G401 (cell line): Measurements from ENCODE around the gene SMPDL3A. TPM values are rescaled to one million over a fixed set of nuclear protein-coding genes. Genes with fewer than 3 reads are reported as not detected.

Experiments
- DNase-seq: peaks from one replicate; pipeline ENCODE4 v3.0.0-alpha.2; 2015; ENCODE audit warnings: low spot score
- in situ Hi-C: cut with HindIII; loops from 2 replicates; pipeline ENCODE4 v1.10.0; 2016; ENCODE audit warnings: low sequenced_read_pairs, mixed read lengths
- total RNA-seq: library from RNA; depleted of rRNA; stranded (reverse); fragments of >200 nt; shearing (Covaris generic); gene quantifications from 2 replicates; pipeline ENCODE4 v1.2.3, GENCODE V29; 2014

The SMPDL3A gene
- total RNA-seq, 1 experiment from 2014 or later, result 0.07 TPM

DNA sequence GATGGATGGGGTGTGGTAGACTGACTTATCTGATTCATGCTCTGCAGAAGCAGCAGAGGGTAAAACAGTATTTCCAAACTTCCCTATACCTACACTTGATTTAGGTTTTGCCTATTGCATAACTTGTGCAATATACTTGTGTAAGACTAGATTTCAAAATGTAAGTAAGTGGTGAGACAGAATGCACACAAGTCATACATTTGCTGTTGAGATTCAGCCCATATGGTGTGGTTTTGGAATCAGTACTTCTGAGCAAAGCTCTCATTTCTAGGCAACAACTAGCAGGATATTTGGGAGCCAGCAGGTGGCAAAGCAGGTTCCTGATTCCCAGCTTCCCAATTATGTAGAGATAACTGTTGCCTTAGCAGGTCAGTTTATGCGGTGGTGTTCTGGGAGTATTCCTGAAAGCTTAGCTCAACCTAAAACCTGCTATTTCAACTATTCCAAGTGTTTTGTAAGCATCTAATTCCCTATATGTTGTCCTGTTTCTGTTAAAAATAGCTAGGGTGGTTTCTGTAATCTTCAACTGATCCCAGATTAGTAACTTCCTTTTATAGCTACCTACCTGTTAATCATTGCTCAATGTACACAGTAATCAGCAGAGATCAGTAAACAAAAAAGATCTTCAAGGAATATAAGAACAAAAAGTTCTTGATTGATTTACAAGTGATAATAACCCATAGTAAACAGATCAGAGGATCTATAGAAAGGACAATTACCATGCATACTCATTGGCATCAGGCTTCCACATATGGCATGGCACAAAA is 18.0 kb upstream of the SMPDL3A start:
- in situ Hi-C loops, result no loop called here

DNA sequence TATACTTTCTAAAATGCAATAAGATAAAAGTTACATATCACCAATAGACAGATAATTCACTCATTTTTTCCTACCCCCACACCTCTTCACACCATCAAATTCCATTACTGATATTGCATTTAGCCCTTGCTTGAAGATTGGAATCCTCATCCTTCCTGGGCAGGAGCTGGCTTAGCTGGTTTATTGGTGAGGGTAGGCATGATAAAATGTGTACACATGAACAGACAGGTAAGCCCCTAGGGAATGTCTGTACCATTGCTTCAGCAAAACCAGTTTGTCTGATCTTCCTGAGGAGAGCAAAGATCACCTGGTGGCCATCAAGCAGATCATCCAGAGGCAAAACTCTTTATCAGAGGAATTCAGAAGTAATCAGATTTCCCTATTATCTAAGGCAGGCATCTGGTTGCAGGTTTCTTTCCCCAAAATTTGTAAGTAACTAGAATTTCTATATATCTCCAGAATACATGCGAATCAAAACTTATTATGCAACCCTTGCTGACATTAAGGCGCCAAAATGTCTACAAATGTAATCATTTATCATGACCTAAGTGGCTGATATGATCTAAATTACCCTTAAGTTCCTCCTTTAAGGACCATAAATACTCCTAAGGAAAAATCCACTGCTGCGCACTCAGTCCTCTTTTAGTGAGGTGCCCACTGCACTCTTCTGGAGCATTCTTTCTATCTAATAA is 16.2 kb upstream of the SMPDL3A start:
- in situ Hi-C loops, result no loop called here
- no peak for DNase-seq

More for the DNA sequence above, 18.0 kb upstream of the SMPDL3A start:
- peak; percentile 81 for DNase-seq

GRCh38 chr6:122775975-122776374 is 13.1 kb upstream of the SMPDL3A start:
- in situ Hi-C loops, result no loop called here
- DNase-seq, result no peak

- in situ Hi-C loops, result no loop called here
- DNase-seq, result no peak
These were observed 10.8 kb upstream of the SMPDL3A start for GRCh38 chr6:122778302-122778701.

DNA sequence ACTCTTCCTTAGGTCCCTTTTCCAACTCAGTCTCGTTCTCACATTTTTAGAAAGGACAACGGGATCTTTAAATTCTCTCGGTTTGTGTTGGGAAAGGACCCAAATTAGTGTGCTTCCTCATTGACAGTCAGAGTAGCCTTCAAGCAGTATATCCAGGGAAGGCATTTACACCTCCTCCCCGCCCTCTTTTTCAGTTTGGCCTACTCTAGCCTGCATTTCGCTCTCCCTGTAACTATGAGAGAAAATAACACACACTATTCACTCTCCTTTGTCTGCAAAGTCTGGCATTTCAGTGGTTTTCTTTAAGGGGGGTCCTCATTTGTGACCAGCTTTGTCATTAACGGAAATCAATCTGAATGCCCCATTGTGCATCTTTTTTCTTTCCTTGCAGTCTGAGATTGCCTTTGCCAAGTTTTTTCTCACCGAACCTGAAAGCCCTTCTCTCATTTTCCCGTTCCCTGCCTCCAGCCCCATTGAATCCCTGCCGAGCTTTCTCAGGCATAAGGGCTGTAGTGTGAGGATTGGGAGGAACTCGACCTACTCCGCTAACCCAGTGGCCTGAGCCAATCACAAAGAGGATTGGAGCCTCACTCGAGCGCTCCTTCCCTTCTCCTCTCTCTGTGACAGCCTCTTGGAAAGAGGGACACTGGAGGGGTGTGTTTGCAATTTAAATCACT is 9.9 kb upstream of the SMPDL3A start:
- in situ Hi-C loops, result no loop called here
- DNase-seq, result peak; percentile 98

GRCh38 chr6:122779667-122780066 is 9.4 kb upstream of the SMPDL3A start, which contains the start of gene FABP7:
TSS of gene FABP7 (plus strand) at chr6:122779716. CDS start at chr6:122779795, 79 bp downstream.
- in situ Hi-C loops, result no loop called here

GRCh38 chr6:122780114-122780513 is 8.9 kb upstream of the SMPDL3A start:
- in situ Hi-C loops, result no loop called here
- peak; percentile 80 for DNase-seq

More at GRCh38 chr6:122779667-122780066, 9.4 kb upstream of the SMPDL3A start, which contains the start of gene FABP7:
- DNase-seq, result no peak

- DNase-seq, result peak; percentile 65
- in situ Hi-C loops, result no loop called here
These were observed 7.3 kb upstream of the SMPDL3A start for GRCh38 chr6:122781716-122782115.

- in situ Hi-C loops, result no loop called here
- DNase-seq, result no peak
These were observed 5.7 kb upstream of the SMPDL3A start for GRCh38 chr6:122783401-122783800.

- in situ Hi-C loops, result no loop called here
- DNase-seq, result no peak
These were observed 3.2 kb upstream of the SMPDL3A start for GRCh38 chr6:122785891-122786290.

GRCh38 chr6:122787721-122788120 is 1.3 kb upstream of the SMPDL3A start:
- in situ Hi-C loops, result no loop called here
- no peak for DNase-seq

- no peak for DNase-seq
- in situ Hi-C loops, result no loop called here
These were observed 850 bp upstream of the SMPDL3A start for GRCh38 chr6:122788208-122788607.

DNA sequence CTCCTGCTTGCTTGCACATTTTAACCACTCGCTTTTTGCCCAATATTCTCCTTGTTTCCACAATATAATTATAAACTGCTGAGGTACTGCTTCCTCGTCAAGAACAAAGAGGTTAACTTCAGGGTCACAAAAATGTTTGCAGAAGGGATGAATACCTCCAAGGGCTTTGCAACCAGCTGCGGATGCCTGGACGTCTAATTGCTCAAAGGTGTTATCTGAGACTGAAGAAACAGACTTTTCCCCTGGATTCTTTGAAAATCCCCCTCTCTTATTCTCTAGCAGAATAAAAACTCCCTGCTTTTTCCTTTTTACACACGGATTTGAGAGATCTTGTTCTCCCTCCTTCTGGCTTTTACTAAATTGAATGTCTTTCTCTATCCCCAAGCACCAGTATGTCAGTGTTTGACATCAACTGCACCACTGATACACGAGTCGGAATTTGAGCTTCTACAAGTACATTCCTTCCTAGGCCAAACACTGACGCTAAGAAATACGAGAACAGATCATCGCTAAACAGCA is 336 bp upstream of the SMPDL3A start:
- in situ Hi-C loops, result no loop called here

GRCh38 chr6:122790028-122790422 is 967 bp downstream of the SMPDL3A start:
- no peak for DNase-seq
- in situ Hi-C loops, result loop anchor here (5.0 kb wide), 1 partner anchor 47 kb away; no protein-coding TSS in a partner anchor

More for the DNA sequence above, 336 bp upstream of the SMPDL3A start:
- no peak for DNase-seq

DNA sequence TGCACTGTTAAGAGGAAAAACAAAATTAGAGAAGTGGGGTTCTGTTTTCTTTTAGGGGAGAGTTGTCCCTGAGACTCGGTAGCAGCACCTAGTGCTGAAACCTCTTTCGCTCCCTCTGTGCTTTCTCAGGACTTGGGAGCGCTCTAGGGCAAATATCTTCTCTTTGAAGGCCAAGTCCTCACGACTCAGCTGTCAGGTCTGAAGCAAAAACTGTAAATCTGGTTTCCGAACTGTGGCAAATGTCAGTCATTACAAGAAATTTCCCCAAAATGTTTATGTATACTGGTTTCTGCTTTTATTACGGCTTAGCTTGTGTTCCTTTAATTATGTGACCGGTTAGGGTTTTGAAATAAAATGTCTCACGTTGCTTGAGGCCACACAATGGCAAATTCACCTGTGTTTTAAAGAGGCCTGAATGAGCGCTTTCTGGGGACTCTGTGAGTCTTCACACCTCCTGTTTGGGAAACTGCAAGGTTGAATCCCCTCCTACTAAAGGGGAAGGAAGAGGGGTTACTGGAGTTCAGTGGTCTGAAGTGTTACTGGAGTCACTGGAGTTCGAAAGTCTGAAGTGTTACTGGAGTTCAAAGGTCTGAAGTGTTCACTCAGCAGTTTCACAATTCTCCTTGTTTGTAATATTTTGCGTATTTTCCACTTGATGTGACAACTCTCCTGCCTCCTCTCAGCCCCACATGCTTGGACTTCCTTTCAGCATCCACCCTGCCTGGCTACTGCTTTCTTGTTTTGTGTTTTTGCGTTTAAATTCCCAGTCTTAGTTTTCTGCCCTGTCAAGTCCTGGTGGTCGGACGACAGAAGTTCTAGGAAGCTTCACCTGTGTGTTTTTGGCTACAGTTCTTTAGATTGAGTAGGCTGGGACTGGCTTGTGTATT is 1.6 kb downstream of the SMPDL3A start:
- DNase-seq, result peak; percentile 81
- in situ Hi-C loops, result loop anchor here (5.0 kb wide), 1 partner anchor 47 kb away; no protein-coding TSS in a partner anchor

- peak; percentile 39 for DNase-seq
- in situ Hi-C loops, result loop anchor here (5.0 kb wide), 1 partner anchor 46 kb away; no protein-coding TSS in a partner anchor
These were observed 2.2 kb downstream of the SMPDL3A start for GRCh38 chr6:122791310-122791679.

GRCh38 chr6:122792766-122793165 is 3.7 kb downstream of the SMPDL3A start:
- no peak for DNase-seq
- in situ Hi-C loops, result loop anchor here (5.0 kb wide), 1 partner anchor 45 kb away; no protein-coding TSS in a partner anchor

DNA sequence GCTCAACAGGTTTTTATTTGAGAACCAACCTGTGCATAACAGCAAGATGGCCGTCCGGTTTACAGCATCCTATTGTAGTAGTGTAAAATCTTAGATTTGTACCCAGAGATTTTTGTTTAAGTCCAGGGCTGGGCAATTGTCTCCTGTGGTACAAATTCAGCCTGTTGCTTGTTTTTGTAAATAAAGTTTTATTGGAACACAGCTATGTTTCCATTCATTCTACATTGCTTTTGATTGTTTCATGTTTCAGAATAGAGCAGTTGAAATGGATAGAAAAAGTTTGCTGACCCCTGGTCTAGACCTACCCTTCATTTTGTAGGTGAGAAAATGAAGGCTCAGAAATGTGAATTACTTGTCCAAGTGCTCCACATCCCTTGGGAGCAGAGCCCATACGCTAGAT is 8.5 kb downstream of the SMPDL3A start:
- in situ Hi-C loops, result no loop called here
- DNase-seq, result no peak
